Adrenal gland (tissue), 12 donors: ENCODE data around the gene TXNRD2. TPM values are rescaled to one million over a fixed set of nuclear protein-coding genes. Genes with fewer than 3 reads are reported as not detected.
A peak's percentile ranks its signal among the peaks of the same experiment; 100 is the strongest.

Experiments used
- DNase-seq, 7 donors: peaks; one replicate each; pipeline ENCODE4 v3.0.0-alpha.2; 2019 to 2020
- H3K27ac ChIP-seq, 5 donors: fragments of 200-600 bp; sonication (generic) in 4 of 5; 1 replicate in 3 of 5; 2 replicates in 2 of 5; pipeline versions ENCODE4 v1.5.1 to v1.8.0; 2016 to 2020; ENCODE audit warnings: mild to moderate bottlenecking in 1 of 5
- H3K27me3 ChIP-seq: fragments of 200-600 bp; 2 replicates; pipeline ENCODE4 v1.8.0; 2021
- H3K36me3 ChIP-seq, 2 donors: fragments of 200-600 bp; replicated peaks in 1 of 2; 1 replicate in 1 of 2; 2 replicates in 1 of 2; pipeline versions ENCODE4 v1.5.1 to v1.8.0; 2018 to 2022
- H3K4me1 ChIP-seq, 2 donors: fragments of 200-600 bp; replicated peaks in 1 of 2; 1 replicate in 1 of 2; 2 replicates in 1 of 2; pipeline versions ENCODE4 v1.5.1 to v1.8.0; 2018 to 2021
- H3K4me3 ChIP-seq, 4 donors: fragments of 200-600 bp; sonication (generic) in 3 of 4; one replicate each; pipeline ENCODE4 v1.5.1; 2016 to 2018
- H3K9me3 ChIP-seq, 3 donors: fragments of 200-600 bp; sonication (generic) in 1 of 3; replicated peaks in 1 of 3; 1 replicate in 2 of 3; 2 replicates in 1 of 3; pipeline versions ENCODE4 v1.5.1 to v1.8.0; 2016 to 2021
- CTCF ChIP-seq, 6 experiments: fragments of 450-650 bp in 4 of 6; fragments of 200-600 bp in 2 of 6; sonication (generic) in 1 of 6; IDR thresholded peaks; 1 replicate in 5 of 6; 2 replicates in 1 of 6; pipeline versions ENCODE4 v1.5.1 to v1.8.0; 2016 to 2021; ENCODE audit warnings: antibody characterized with exemption in 6 of 6, mild to moderate bottlenecking in 2 of 6, moderate library complexity in 1 of 6
- POLR2A ChIP-seq, 2 donors: fragments of 450-650 bp; IDR thresholded peaks; one replicate each; pipeline ENCODE4 v1.6.1; 2017; ENCODE audit warnings: antibody characterized with exemption in 2 of 2, mild to moderate bottlenecking in 2 of 2, moderate library complexity in 1 of 2
- WGBS, 4 donors: extraction: QIAGEN DNeasy Blood & Tissue Kit in 2 of 4; methylation state at CpG; one replicate each; pipeline versions ENCODE4 v1.1.5 to v1.1.7; 2013 to 2017; 5-methylcytosine and 5-hydroxymethylcytosine counted together
- intact Hi-C, 2 donors: fragments of 100-400 bp; cut with DNase I; formaldehyde crosslinking; loops; one replicate each; pipeline versions ENCODE4 v1.14.1 to v1.15.0; 2022 to 2023
- polyA plus RNA-seq, 3 donors: library from polyadenylated mRNA; stranded (reverse); fragments of 200-250 nt in 2 of 3; fragments of 350-450 nt in 1 of 3; fragmentation: Illumina TruSeq in 1 of 3; extraction: RNeasy Lipid Tissue Mini Kit (QIAGEN cat#74804) in 1 of 3; gene quantifications; one replicate each; pipeline ENCODE4 v1.2.3, GENCODE V29; 2013 to 2014
- total RNA-seq, 9 donors: library from RNA; depleted of rRNA in 4 of 9; stranded (reverse); fragments of >200 nt in 4 of 9; fragments of 120-200 nt in 1 of 9; fragmentation: NEBNext Ultra II Directional in 1 of 9; extraction: Animal tissue kit (Norgen Biotek cat#: 25700) in 1 of 9; gene quantifications; one replicate each; pipeline versions ENCODE4 v1.1.0 to v1.2.4, GENCODE V29; 2013 to 2023
- donor health status: healthy with polysubstance abuse.
- donor health status: Bipolar disorder and iron deficiency.
- donor health status: DM: yes; HTN: yes; CAD: no.
- donor health status: DM: no; HTN: no; CAD: no.
- donor health status: DM: no; HTN: no; CAD: no.
- donor health status: DM: yes; HTN: yes; CAD: no.

Gene TXNRD2
- total and polyA plus RNA-seq, 12 donors: 39.6 to 171 (median 59.5) TPM

- H3K4me1 ChIP-seq: peaks cover 8 to 17% of the 10 kb centered on the region in 2 donors
Observed at GRCh38 chr22:19990188-19990587, 48.6 kb upstream of the TXNRD2 start.

GRCh38 chr22:19989725-19990067, 48.1 kb upstream of the TXNRD2 start:
- 85 to 87% (median 86%) methylated on average over 3 of the region's 3 CpGs; no CpG with 5 or more reads in 1 of the 4 donors for WGBS, 4 donors
- Histone ChIP-seq H3K36me3 (no peaks in the 10 kb centered on the region), H3K27ac (peak overlapping the region in 1 of 5 donors; percentile 66), H3K27me3 (no peaks in the 10 kb centered on the region), H3K9me3 (no peaks in the 10 kb centered on the region), H3K4me3 (no peak overlapping the region), H3K4me1 (peaks cover 8 to 20% of the 10 kb centered on the region in 2 donors)
- intact Hi-C loops: no loop called here
- no peak for TF ChIP-seq POLR2A (IDR thresholded peaks at IDR 0.05)
- no peak for TF ChIP-seq CTCF (IDR thresholded peaks at IDR 0.05)
- DNase-seq: no peak

More at GRCh38 chr22:19990188-19990587, 48.6 kb upstream of the TXNRD2 start:
- DNase-seq: no peak
- Histone ChIP-seq H3K9me3 (no peaks in the 10 kb centered on the region), H3K27ac (peak overlapping the region in 1 of 5 donors; percentile 66), H3K4me3 (no peak overlapping the region), H3K27me3 (no peaks in the 10 kb centered on the region), H3K36me3 (no peaks in the 10 kb centered on the region)
- WGBS, 4 donors: 48 to 100% (median 50%) methylated on average over 2 of the region's 2 CpGs
- intact Hi-C loops: no loop called here
- no peak for TF ChIP-seq POLR2A (IDR thresholded peaks at IDR 0.05)
- no peak for TF ChIP-seq CTCF (IDR thresholded peaks at IDR 0.05)

GRCh38 chr22:19988965-19989724, 47.5 kb upstream of the TXNRD2 start:
- Histone ChIP-seq H3K27me3 (no peaks in the 10 kb centered on the region), H3K36me3 (no peaks in the 10 kb centered on the region), H3K9me3 (no peaks in the 10 kb centered on the region), H3K4me1 (peaks cover 8 to 25% of the 10 kb centered on the region in 2 donors), H3K27ac (peak overlapping the region in 2 of 5 donors; percentile 49 to 66), H3K4me3 (no peak overlapping the region)
- intact Hi-C loops: no loop called here
- DNase-seq: no peak
- WGBS, 4 donors: 85 to 92% (median 87%) methylated on average over 5 to 18 of the region's 18 CpGs
- TF ChIP-seq CTCF (IDR thresholded peaks at IDR 0.05) (no peak), POLR2A (IDR thresholded peaks at IDR 0.05) (no peak)

- Histone ChIP-seq H3K27ac (peak overlapping the region in 1 of 5 donors; percentile 51), H3K4me3 (no peak overlapping the region), H3K27me3 (no peaks in the 10 kb centered on the region), H3K9me3 (no peaks in the 10 kb centered on the region), H3K36me3 (no peaks in the 10 kb centered on the region), H3K4me1 (peaks cover 8 to 31% of the 10 kb centered on the region in 2 donors)
- intact Hi-C loops: no loop called here
- no peak for TF ChIP-seq POLR2A (IDR thresholded peaks at IDR 0.05)
- DNase-seq: no peak
- WGBS, 4 donors: 93 to 100% (median 97%) methylated on average over 6 to 9 of the region's 9 CpGs
Observed at GRCh38 chr22:19988331-19988808, 46.8 kb upstream of the TXNRD2 start.
